IPS DF 6.9 (cell line): ENCODE measurements around the gene KCTD19.

Experiments
- DNase-seq: peaks from one replicate; pipeline ENCODE4 v3.0.0-alpha.2; 2013; ENCODE audit warnings: low read depth, low spot score
- H3K27ac ChIP-seq: one replicate; pipeline ENCODE4 v1.5.1; 2013; ENCODE audit warnings: low read length, control low read depth
- H3K27me3 ChIP-seq: 2 replicates; pipeline ENCODE4 v1.6.1; 2013; ENCODE audit warnings: mild to moderate bottlenecking, low read length; ENCODE audit not compliant: control insufficient read depth, insufficient read depth
- H3K36me3 ChIP-seq: 2 replicates; pipeline ENCODE4 v1.6.1; 2013; ENCODE audit warnings: low read length; ENCODE audit not compliant: control insufficient read depth, insufficient read depth
- H3K4me1 ChIP-seq: 2 replicates; pipeline ENCODE4 v1.6.1; 2013; ENCODE audit warnings: low read length; ENCODE audit not compliant: control insufficient read depth, insufficient read depth
- H3K4me3 ChIP-seq: 2 replicates; pipeline ENCODE4 v1.5.1; 2013; ENCODE audit warnings: mild to moderate bottlenecking, low read length
- H3K9me3 ChIP-seq: 2 replicates; pipeline ENCODE4 v1.6.1; 2013; ENCODE audit warnings: low read length, inconsistent platforms; ENCODE audit not compliant: control insufficient read depth, insufficient read depth
- WGBS: extraction: QIAGEN DNeasy Blood & Tissue Kit; methylation state at CpG from one replicate; pipeline ENCODE4 v1.1.7; 2013; ENCODE audit warnings: mixed read lengths, missing lambda C conversion rate; ENCODE audit not compliant: insufficient read length, insufficient coverage; 5-methylcytosine and 5-hydroxymethylcytosine counted together

Gene KCTD19

DNA sequence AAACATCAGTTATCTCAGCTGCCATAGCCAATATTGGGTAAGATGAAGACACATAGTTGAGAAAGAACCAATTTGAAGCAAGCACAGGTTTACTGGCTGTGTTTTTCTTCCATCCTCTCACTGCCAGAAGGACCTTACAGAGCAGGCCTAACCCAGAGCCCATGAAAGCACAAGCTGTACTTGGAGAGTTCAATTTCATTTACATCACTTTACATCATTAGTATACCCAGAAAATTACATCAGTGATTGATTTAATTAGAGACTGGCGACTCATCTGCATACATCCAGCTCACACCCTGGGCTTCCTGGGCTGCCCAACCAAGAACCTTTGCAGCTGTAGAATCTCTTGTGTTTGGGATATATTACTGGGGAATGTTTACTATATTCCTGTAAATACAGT lies 23.8 kb upstream of the KCTD19 start:
- Histone ChIP-seq H3K4me3 (no peak overlapping the region), H3K4me1 (no peaks in the 10 kb centered on the region), H3K27ac (no peak overlapping the region), H3K9me3 (no peaks in the 10 kb centered on the region), H3K36me3 (no peaks in the 10 kb centered on the region), H3K27me3 (no peaks in the 10 kb centered on the region)
- WGBS, result no CpG with 5 or more reads among the region's 1 CpG
- no peak for DNase-seq

GRCh38 chr16:67349172-67349571 lies 22.6 kb upstream of the KCTD19 start:
- H3K36me3 ChIP-seq, result no peaks in the 10 kb centered on the region
- H3K4me1 ChIP-seq, result no peaks in the 10 kb centered on the region
- DNase-seq, result no peak
- no peak overlapping the region for H3K4me3 ChIP-seq
- H3K27ac ChIP-seq, result no peak overlapping the region
- H3K27me3 ChIP-seq, result no peaks in the 10 kb centered on the region
- no peaks in the 10 kb centered on the region for H3K9me3 ChIP-seq

DNA sequence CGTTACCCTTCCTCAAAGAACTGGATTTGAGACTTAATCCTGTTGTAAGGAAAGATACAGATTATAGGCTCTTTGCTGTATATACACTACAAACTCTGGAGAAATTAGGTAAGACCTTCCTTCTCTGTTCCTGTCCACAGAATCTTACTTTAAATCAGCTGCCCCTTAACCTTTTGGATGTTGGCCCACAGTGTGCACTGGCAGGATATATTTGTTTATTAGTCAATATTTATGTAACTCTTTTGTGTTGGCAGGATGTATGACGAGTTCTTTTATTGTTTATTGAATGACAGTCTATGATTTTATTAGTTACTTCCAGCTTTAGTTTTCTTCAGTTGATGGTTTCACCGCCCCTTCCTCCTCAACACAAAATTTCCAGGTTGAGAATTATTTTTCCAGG lies 19.8 kb upstream of the KCTD19 start:
- Histone ChIP-seq H3K9me3 (no peaks in the 10 kb centered on the region), H3K4me3 (no peak overlapping the region), H3K27ac (no peak overlapping the region), H3K4me1 (no peaks in the 10 kb centered on the region), H3K36me3 (no peaks in the 10 kb centered on the region), H3K27me3 (no peaks in the 10 kb centered on the region)
- DNase-seq, result no peak
- WGBS, result no CpG with 5 or more reads among the region's 3 CpGs

DNA sequence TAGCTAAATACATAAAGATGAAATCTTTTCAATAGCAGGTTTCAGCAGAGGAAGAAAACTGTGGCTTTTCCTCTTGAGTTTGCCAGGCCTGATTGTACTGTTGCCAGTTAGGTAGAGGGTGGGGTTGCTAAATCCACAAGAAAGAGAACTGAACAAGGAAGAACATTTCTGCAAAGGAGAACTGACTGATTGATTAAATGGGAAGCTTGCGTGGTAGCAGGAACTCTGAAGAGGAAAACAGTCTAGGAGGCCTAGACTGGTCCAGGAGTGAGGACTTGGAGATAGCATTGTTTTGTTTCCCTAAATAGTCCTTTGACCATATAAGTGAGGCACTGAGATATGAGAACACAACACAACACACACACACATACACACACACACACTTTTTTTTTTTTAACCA lies 18.9 kb upstream of the KCTD19 start:
- H3K27me3 ChIP-seq, result no peaks in the 10 kb centered on the region
- DNase-seq, result no peak
- no CpG with 5 or more reads among the region's 1 CpG for WGBS
- H3K9me3 ChIP-seq, result no peaks in the 10 kb centered on the region
- H3K27ac ChIP-seq, result no peak overlapping the region
- no peaks in the 10 kb centered on the region for H3K36me3 ChIP-seq
- no peak overlapping the region for H3K4me3 ChIP-seq
- no peaks in the 10 kb centered on the region for H3K4me1 ChIP-seq

DNA sequence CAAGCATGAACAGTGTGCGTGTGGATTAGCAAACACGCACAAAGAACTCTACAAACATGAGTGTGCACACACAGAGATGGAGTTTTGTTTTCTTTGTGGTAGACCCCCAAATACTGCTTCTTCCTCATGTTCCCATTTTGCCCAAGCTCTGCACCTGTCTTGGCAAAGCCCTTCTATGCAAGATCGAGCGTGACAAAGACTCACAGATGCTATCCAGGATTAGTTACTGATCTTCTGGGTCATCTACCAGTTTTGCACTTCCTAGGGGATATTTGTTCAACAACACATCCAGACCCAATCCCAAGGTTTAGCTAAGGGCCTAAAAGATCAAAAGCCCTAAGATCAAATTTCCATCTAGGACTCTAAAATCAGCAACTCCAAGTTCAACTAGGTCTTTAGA lies 16.1 kb upstream of the KCTD19 start:
- Histone ChIP-seq H3K27me3 (no peaks in the 10 kb centered on the region), H3K4me1 (no peaks in the 10 kb centered on the region), H3K9me3 (no peaks in the 10 kb centered on the region), H3K27ac (no peak overlapping the region), H3K36me3 (no peaks in the 10 kb centered on the region), H3K4me3 (no peak overlapping the region)
- no CpG with 5 or more reads among the region's 4 CpGs for WGBS
- no peak for DNase-seq

DNA sequence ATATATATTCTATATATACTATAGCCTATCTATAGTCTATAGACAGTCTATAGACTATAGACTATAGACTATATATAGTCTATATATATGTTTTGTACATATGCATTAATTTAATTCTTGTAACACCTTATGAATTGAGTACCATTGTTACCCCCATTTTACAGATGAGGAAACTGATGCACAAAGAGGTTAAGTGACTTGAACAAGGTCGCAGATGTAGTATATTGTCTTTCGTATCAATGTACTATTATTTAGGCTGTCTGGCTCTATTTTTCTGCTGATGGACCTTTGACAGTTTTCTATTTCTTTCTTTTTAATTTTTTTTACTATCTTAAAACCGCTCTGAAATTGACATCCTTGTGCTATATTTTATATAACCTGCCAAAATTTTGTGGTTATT lies 14.7 kb upstream of the KCTD19 start:
- H3K9me3 ChIP-seq, result no peaks in the 10 kb centered on the region
- no peak overlapping the region for H3K27ac ChIP-seq
- H3K36me3 ChIP-seq, result no peaks in the 10 kb centered on the region
- no peak overlapping the region for H3K4me3 ChIP-seq
- WGBS, result no CpG with 5 or more reads among the region's 3 CpGs
- H3K27me3 ChIP-seq, result no peaks in the 10 kb centered on the region
- DNase-seq, result no peak
- H3K4me1 ChIP-seq, result no peaks in the 10 kb centered on the region

DNA sequence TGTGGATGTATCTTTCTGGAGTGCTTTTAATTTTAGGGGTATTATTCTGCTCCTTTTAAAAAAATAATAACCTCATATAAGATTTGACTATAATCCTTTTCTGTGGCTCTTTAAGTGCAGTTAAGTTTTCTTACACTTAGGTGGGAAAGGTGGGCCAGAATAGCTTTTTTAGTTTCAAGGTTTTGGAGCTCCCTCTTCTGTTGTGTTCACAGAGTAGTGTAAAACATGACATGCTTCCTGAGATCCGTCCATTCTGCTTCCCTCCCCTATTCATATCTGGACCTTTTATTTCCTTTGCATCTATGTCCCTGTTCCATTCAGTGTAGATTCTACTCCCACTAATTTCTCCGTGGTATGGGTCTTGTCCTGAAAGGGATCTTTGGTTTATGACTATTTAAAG lies 12.9 kb upstream of the KCTD19 start:
- WGBS, result no CpG with 5 or more reads among the region's 2 CpGs
- H3K27ac ChIP-seq, result no peak overlapping the region
- H3K9me3 ChIP-seq, result no peaks in the 10 kb centered on the region
- H3K36me3 ChIP-seq, result no peaks in the 10 kb centered on the region
- H3K4me1 ChIP-seq, result no peaks in the 10 kb centered on the region
- no peaks in the 10 kb centered on the region for H3K27me3 ChIP-seq
- no peak overlapping the region for H3K4me3 ChIP-seq
- no peak for DNase-seq

DNA sequence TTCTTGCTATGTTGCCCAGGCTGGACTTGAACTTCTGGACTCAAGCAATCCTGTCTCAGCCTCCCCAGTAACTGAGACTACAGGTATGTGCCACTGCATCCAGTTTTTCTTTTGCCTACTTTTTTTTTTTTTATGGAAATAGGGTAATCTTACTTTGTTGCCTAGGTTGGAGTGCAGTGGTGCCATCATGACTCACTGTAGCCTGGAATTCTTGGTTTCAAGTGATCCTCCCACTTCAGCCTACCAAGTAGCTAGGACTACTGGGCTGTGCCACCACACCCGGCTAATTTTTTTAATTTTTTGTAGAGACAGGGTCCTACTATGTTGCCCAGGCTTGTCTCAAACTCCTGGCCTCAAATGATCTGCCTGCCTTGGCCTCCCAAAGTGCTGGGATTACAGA lies 10.1 kb upstream of the KCTD19 start:
- DNase-seq, result no peak
- no CpG with 5 or more reads among the region's 1 CpG for WGBS

DNA sequence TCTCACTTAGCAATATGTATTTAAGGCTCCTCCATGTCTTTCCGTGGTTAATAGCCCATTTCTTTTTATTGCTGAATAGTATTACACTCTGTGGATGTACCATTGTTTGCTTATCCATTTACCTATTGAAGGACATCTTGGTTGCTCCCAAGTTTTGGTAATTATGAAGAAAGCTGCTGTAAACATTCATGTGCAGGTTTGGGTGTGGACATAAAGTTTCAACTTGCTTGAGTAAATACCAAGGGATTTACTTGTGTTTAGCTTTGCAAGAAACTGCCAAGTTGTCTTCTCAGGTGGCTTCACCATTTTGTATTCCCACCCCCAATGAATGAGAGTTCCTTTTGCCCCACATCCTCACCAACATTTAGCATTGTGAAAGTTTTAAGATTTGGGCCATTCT lies 9.6 kb upstream of the KCTD19 start:
- Histone ChIP-seq H3K9me3 (no peaks in the 10 kb centered on the region), H3K36me3 (no peaks in the 10 kb centered on the region), H3K4me3 (no peak overlapping the region), H3K4me1 (no peaks in the 10 kb centered on the region), H3K27ac (no peak overlapping the region), H3K27me3 (no peaks in the 10 kb centered on the region)
- no peak for DNase-seq
- no CpG with 5 or more reads among the region's 1 CpG for WGBS

More for the DNA sequence above, 10.1 kb upstream of the KCTD19 start:
- Histone ChIP-seq H3K9me3 (no peaks in the 10 kb centered on the region), H3K27ac (no peak overlapping the region), H3K36me3 (no peaks in the 10 kb centered on the region), H3K27me3 (no peaks in the 10 kb centered on the region), H3K4me1 (no peaks in the 10 kb centered on the region), H3K4me3 (no peak overlapping the region)

DNA sequence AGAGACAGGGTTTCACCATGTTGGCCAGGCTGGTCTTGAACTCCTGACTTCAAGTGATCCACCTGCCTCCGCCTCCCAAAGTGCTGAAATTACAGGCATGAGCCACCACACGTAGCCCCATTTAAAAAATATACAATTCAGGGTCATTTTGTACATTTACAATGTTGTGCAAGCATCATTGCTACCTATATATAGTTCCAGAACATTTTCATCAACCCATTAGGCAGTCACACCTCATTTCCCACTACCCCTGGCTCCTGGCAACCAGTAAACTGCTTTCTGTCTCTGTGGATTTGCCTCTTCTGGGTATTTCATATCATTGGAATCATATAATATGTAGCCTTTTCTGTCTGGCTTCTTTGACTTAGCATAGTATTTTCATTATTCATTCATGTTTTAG lies 6.8 kb upstream of the KCTD19 start:
- H3K36me3 ChIP-seq, result no peaks in the 10 kb centered on the region
- no peak overlapping the region for H3K27ac ChIP-seq
- H3K4me3 ChIP-seq, result no peak overlapping the region
- WGBS, result no CpG with 5 or more reads among the region's 2 CpGs
- no peaks in the 10 kb centered on the region for H3K4me1 ChIP-seq
- DNase-seq, result no peak
- no peaks in the 10 kb centered on the region for H3K27me3 ChIP-seq
- H3K9me3 ChIP-seq, result no peaks in the 10 kb centered on the region

GRCh38 chr16:67329901-67330300 lies 3.4 kb upstream of the KCTD19 start:
- DNase-seq, result no peak
- Histone ChIP-seq H3K36me3 (no peaks in the 10 kb centered on the region), H3K4me1 (no peaks in the 10 kb centered on the region), H3K4me3 (no peak overlapping the region), H3K27me3 (0 out of 2 replicates have a peak, but pooled peaks cover 2% of the 10 kb centered on the region), H3K27ac (no peak overlapping the region), H3K9me3 (no peaks in the 10 kb centered on the region)
- no CpG with 5 or more reads among the region's 5 CpGs for WGBS
